MM.1S (cell line): ENCODE results near the gene PAQR9.

Source experiments
- CTCF ChIP-seq: fragments of 300-600 bp; sonication (generic); IDR thresholded peaks from 2 replicates; pipeline ENCODE4 v1.5.1; 2016; ENCODE audit warnings: antibody characterized with exemption, low read length, mixed read lengths
- EZH2 ChIP-seq: fragments of 300-600 bp; sonication (generic); optimal IDR thresholded peaks from 2 replicates; pipeline ENCODE3; 2017; ENCODE audit warnings: low read depth, mild to moderate bottlenecking, antibody characterized with exemption, low read length, mixed read lengths

- TF ChIP-seq EZH2 = no peak
- TF ChIP-seq CTCF = no peak
Measured at GRCh38 chr3:142945023-142945422, 18.5 kb downstream of the PAQR9 start.
